Colonic mucosa (tissue), 4 donors: ENCODE measurements around the gene SEMA4G. TPM values are rescaled to one million over a fixed set of nuclear protein-coding genes. Genes with fewer than 3 reads are reported as not detected.
A peak's percentile ranks its signal among the peaks of the same experiment; 100 is the strongest.

ENCODE experiments used
- DNase-seq: peaks from one replicate; pipeline ENCODE4 v3.0.0-alpha.2; 2020
- H3K27ac ChIP-seq: fragments of 200-600 bp; one replicate; pipeline ENCODE4 v1.8.0; 2021
- H3K27me3 ChIP-seq: fragments of 200-600 bp; one replicate; pipeline ENCODE4 v1.8.0; 2021
- H3K36me3 ChIP-seq: fragments of 200-600 bp; one replicate; pipeline ENCODE4 v1.8.0; 2021
- H3K4me1 ChIP-seq: fragments of 200-600 bp; one replicate; pipeline ENCODE4 v1.8.0; 2021; ENCODE audit warnings: mild to moderate bottlenecking
- H3K4me3 ChIP-seq: fragments of 200-600 bp; one replicate; pipeline ENCODE4 v1.8.0; 2021
- H3K9ac ChIP-seq, 2 donors: one replicate each; pipeline ENCODE4 v1.7.0; 2013; ENCODE audit warnings: control low read depth in 2 of 2, low read depth in 2 of 2, low read length in 2 of 2
- H3K9me3 ChIP-seq: fragments of 200-600 bp; one replicate; pipeline ENCODE4 v1.8.0; 2021
- intact Hi-C: fragments of 100-400 bp; cut with DNase I; formaldehyde crosslinking; loops from one replicate; pipeline ENCODE4 v1.14.1; 2022
- total RNA-seq, 2 donors: library from RNA; stranded (reverse); fragmentation: NEBNext Ultra II Directional in 1 of 2; extraction: Animal tissue kit (Norgen Biotek cat#: 25700) in 1 of 2; gene quantifications; one replicate each; pipeline ENCODE4 v1.2.1, GENCODE V29; 2021
- TF ChIP-seq, protein P1 (sequence below): fragments of 200-600 bp; IDR thresholded peaks from one replicate; pipeline ENCODE4 v1.8.0; 2022; ENCODE audit warnings: antibody characterized with exemption, mild to moderate bottlenecking
- donor health status: healthy.
- donor health status: DM: no; HTN: no; CAD: no.
- donor health status: DM: no; HTN: no; CAD: no.

SEMA4G gene
- total RNA-seq, 2 donors from 2014 or later: 113 to 133 TPM

DNA sequence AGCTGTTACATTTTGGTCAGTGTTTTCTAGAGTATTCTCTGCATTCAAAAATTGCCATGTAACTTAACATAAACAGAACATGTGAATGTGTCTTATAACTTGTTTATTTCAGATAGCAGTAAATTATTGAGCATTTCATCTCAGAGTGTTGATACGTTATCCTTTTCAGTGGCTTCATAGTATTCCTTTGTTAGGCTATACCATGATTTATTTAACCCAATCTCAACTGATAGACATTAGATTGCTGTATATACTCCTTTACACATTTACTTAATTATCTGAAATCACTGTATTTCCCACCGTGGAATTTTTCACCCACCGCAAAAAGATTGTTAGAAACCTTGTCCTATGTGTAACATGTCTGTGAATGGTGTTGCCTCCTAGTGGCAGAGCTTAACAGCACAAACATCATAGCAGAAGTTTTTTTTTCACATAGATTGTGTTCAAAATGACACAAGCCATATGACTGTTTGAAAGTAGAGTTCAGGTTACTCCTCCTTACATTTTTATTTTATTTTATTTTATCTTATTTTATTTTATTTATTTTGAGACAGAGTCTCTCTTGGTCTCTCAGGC is 35.1 kb upstream of the SEMA4G start:
- Histone ChIP-seq H3K9me3 (no peaks in the 10 kb centered on the region), H3K36me3 (peaks cover 17% of the 10 kb centered on the region), H3K27me3 (no peaks in the 10 kb centered on the region), H3K27ac (no peak overlapping the region), H3K4me1 (no peaks in the 10 kb centered on the region), H3K4me3 (no peak overlapping the region), H3K9ac (no peak overlapping the region)
- DNase-seq: no peak
- intact Hi-C loops: no loop called here
- TF ChIP-seq, protein P1, sequence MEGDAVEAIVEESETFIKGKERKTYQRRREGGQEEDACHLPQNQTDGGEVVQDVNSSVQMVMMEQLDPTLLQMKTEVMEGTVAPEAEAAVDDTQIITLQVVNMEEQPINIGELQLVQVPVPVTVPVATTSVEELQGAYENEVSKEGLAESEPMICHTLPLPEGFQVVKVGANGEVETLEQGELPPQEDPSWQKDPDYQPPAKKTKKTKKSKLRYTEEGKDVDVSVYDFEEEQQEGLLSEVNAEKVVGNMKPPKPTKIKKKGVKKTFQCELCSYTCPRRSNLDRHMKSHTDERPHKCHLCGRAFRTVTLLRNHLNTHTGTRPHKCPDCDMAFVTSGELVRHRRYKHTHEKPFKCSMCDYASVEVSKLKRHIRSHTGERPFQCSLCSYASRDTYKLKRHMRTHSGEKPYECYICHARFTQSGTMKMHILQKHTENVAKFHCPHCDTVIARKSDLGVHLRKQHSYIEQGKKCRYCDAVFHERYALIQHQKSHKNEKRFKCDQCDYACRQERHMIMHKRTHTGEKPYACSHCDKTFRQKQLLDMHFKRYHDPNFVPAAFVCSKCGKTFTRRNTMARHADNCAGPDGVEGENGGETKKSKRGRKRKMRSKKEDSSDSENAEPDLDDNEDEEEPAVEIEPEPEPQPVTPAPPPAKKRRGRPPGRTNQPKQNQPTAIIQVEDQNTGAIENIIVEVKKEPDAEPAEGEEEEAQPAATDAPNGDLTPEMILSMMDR: peak; percentile 36

DNA sequence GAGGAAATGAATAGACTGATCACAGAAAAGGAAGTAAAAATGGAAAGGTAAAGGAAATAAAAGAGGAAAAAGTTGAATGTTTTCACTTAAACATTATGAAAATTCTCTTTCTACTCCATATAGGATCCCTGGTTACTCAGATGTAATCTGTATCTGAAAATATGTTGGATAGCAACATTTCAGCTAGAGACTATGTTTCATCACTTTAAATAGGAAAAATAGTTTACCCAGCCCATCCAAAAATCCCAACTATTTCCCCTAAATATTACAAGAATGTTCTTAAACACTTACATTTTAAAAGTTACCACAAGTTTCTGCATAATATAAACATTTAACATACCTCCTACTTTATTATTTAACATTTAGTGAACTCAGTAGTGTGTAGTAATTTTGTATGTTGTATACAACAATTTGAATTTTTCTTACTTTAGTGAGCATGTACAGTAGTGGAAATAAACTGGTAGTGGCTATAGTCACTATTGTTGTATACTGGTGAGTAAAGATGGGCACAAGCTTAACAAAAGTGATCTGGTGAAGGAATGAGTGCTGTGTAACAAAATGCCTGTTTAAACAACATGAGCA is 29.4 kb upstream of the SEMA4G start:
- Histone ChIP-seq H3K4me1 (no peaks in the 10 kb centered on the region), H3K4me3 (no peak overlapping the region), H3K27me3 (no peaks in the 10 kb centered on the region), H3K36me3 (no peaks in the 10 kb centered on the region), H3K9me3 (no peaks in the 10 kb centered on the region), H3K9ac (no peak overlapping the region), H3K27ac (no peak overlapping the region)
- TF ChIP-seq, protein P1: no peak
- DNase-seq: no peak
- intact Hi-C loops: no loop called here

DNA sequence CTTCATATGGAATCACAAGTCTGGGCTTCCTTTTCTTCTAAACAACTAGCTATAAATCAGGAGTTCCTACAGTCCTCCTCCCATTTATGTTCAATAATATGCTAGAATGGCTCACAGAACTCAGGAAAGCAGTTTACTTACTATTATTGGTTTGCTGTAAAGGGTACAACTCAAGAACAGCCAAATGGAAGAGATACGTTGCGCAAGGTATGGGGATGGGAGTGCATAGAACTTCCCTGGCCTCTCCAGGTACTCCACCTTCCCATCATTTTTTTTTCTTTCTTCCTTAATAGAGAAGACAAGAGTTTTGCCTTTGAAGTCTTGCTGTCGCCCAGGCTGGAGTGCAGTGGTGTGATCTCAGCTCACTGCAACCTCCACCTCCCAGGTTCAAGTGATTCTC is 27.1 kb upstream of the SEMA4G start:
- Histone ChIP-seq H3K27ac (no peak overlapping the region), H3K9ac (no peak overlapping the region), H3K9me3 (no peaks in the 10 kb centered on the region), H3K27me3 (no peaks in the 10 kb centered on the region), H3K36me3 (no peaks in the 10 kb centered on the region), H3K4me1 (no peaks in the 10 kb centered on the region), H3K4me3 (no peak overlapping the region)
- TF ChIP-seq, protein P1: no peak
- intact Hi-C loops: no loop called here
- DNase-seq: no peak

- H3K4me1 ChIP-seq: no peaks in the 10 kb centered on the region
- TF ChIP-seq, protein P1: no peak
- no peaks in the 10 kb centered on the region for H3K36me3 ChIP-seq
Observed at GRCh38 chr10:100943508-100943907, 25.8 kb upstream of the SEMA4G start.

GRCh38 chr10:100945754-100946153 is 23.6 kb upstream of the SEMA4G start:
- Histone ChIP-seq H3K27me3 (no peaks in the 10 kb centered on the region), H3K27ac (no peak overlapping the region), H3K4me1 (no peaks in the 10 kb centered on the region), H3K9ac (no peak overlapping the region), H3K4me3 (no peak overlapping the region), H3K36me3 (peaks cover 6% of the 10 kb centered on the region), H3K9me3 (no peaks in the 10 kb centered on the region)
- no peak for DNase-seq
- intact Hi-C loops: no loop called here
- TF ChIP-seq, protein P1: no peak

More at GRCh38 chr10:100943508-100943907, 25.8 kb upstream of the SEMA4G start:
- Histone ChIP-seq H3K9ac (no peak overlapping the region), H3K4me3 (no peak overlapping the region), H3K27me3 (no peaks in the 10 kb centered on the region), H3K9me3 (no peaks in the 10 kb centered on the region), H3K27ac (no peak overlapping the region)
- intact Hi-C loops: no loop called here
- DNase-seq: no peak
